8988T (cell line): Measurements from ENCODE around the gene FBXW2.
"Not testable (repeated sequence)": the region's sequence is repeated elsewhere in the genome, so short reads cannot be mapped to it uniquely, and the experiment has no call there.

Source experiments
- DNase-seq: peaks from one replicate; pipeline ENCODE4 v3.0.0; 2011

FBXW2 gene

DNA sequence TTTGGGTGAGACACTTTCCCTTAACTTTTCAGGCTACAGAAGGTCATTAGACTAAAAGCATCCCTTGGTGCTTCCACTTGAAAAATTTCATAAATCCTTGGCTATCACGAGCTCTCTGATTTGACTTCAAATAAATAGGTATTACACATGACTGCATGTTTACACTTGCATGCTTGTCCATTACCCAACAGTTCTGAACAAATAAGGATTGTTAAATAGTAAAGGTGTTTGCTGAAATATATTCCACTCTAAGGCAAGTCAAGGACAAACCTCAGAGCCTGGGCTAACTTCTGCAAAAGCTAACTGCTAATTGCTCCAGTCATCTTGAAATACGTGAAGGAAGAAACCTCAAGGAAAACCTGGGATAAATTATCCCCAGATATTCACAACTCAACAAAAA, 14.5 kb downstream of the FBXW2 start:
- DNase-seq, result no peak

DNA sequence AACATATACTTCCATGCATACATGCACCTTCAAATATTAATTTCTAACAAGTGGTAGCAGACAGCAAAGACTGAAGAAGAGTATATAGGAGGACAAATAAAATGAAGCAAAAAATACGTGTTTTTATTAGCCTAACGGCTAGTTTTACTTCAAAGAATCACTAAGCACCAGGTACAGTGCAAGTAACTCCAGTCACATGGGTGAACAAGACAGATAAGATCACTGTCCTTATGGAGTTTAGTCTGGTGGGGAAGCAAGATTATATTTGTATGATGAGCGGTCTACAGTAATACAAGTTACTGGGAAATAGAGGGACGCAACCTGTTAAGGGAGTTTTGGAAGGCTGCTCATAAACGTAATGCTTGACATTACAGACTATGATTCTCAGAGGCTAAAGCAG, 16.0 kb downstream of the FBXW2 start:
- DNase-seq, result no peak

DNA sequence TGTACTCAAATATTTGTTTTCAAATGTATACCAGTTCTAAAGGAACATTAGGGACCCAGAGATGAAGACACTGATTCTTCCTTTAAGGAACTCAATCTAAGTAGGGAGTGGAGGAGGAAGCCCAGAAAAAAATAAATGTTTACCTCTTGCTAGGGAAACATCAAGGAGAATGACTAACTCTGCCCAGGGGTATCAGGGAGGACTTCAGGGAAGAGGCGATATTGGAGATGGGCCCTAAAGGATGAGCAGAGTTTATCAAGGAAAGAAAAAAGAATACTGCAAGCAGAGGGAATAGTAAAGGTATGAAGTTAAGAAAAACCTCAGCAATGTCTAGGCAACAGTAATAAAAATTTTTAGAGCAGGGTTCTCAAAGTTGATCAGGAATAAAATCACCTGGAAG, 16.4 kb downstream of the FBXW2 start:
- DNase-seq, result no peak

DNA sequence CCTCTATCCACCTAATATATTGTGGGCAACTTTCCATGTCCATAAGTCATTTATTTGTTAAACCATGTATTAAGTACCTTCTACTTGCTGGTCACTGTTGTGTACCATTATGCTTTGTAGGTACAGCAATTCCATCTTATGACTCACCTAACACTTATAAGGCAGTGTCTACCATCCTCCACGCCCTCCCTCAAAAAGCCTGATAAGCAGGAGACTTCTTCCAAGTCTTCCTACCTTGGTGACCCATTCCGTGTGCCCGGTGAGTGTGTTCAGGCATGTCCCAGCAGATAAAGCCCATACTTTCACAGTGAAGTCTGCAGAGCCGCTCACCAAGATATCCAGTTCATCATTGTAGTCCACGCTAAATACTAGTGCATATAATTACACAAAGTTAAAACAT, 17.4 kb downstream of the FBXW2 start:
- DNase-seq, result no peak

DNA sequence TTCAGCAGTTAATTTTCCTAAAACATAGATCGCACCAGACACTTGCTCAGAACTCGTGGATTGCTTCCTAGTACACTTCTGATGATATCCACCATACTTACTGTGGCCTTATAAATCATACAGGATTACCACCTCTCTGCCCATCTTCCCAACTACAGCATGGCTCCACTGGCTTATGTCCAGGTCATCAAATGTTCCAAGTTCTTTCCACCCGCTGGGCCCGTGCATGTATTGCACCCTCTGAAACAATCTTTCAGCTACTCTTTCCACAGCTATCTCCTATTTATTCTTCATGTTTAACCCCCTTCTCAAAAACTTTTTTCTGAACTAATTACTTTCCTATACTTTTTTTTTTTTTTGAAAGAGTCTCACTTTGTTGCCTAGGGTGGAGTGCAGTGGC, 18.5 kb downstream of the FBXW2 start:
- DNase-seq, result no peak

- DNase-seq, result no peak
These were observed 20.0 kb downstream of the FBXW2 start for GRCh38 chr9:120773256-120773655.

DNA sequence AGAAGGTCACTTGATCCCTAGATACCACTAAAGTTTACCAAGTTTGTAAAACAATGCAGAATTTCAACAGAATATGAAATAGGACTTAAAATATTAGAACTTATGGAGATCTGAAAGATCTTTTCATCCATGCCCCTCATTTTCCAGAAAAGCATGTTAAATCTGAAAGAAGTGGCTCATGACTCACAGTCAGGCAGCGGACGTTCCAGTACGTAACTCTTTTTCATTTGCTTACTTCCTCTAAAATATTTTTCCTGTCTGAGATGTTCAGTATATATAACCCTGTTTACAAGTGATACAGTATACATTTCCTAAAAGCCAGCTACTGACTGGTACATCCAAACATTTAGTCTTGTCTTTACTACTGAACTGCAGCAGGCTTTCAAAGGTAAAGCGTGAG, 22.3 kb downstream of the FBXW2 start:
- no peak for DNase-seq

GRCh38 chr9:120768886-120769285, 24.3 kb downstream of the FBXW2 start:
- no peak for DNase-seq

- DNase-seq, result no peak
These were observed 25.0 kb downstream of the FBXW2 start for GRCh38 chr9:120768247-120768646.

- no peak for DNase-seq
These were observed 25.8 kb downstream of the FBXW2 start for GRCh38 chr9:120767451-120767850.

DNA sequence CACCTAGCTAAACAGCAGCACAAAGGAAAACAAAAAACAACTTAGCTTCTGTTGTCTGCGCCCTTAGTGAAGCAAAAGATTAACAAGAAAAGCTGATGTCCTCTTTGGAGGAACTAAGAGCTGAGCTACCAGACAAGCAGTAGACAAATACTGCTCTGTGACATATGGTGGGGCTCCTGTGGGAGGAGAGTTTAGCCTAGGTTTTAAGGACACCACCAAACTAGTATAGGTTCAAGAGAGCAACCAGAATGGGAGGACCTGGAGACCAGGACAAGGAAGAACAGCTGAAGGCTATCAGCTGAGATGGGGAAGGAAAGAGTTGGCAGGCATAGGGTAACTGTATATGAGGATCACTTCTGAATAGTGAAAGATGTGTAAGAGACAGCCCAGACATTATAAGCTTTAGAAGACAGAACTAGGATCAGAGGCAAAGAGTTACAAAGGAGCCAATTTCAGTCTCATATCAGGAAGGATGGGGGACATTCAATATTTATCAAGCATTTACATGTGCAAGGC, 27.2 kb downstream of the FBXW2 start:
- no peak for DNase-seq

- DNase-seq, result no peak
These were observed 28.7 kb downstream of the FBXW2 start for GRCh38 chr9:120764476-120764875.

GRCh38 chr9:120761006-120761405, 32.2 kb downstream of the FBXW2 start:
- DNase-seq, result no peak

DNA sequence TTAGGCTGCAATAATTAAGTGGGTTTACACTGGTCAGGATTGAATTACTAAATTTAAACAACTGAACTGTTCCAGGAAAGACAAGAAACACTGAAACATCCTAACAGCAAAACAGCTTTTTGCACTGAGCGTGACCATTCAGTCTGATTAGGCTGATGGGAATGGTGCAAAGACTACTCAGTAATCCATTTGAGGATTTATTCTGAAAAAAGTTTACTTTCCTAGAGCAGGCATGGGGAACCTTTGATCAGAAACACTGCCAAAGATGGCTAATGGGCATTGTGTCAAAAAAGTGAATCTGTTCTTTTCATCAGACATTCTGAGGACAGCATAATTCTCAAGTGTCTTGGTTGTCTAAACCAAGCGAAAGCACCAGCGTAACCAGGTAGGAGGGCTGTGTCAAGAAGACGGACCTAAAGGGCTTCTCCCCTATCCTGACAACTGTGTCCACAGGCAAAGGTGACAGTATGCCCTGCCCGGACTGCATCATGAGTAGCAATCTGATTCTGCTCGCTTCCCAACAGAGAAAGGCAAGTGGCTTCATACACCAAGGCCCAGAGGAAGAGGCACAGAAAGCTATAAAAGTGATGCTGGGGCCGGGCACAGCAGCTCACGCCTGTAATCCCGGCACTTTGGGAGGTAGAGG, 33.3 kb downstream of the FBXW2 start:
- no peak for DNase-seq

DNA sequence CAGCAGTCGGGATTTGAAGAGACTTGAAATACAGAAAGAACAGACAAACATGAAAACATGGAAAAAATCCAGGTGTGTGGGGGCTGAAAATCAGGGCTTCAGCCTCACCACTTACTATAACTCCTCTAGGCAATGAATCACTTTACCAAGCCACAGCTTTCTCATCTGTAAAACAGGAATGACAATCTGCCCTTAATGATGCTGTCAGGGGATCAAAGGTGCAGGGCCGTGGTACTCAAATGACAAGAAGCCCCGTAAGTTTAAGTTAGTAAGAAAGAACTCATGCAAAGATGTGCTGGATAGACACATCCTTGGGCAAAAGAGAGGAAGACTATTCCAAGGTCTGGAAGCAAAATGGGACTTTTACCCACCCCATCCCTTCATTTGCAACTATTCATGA, 34.7 kb downstream of the FBXW2 start:
- DNase-seq, result no peak

- DNase-seq, result no peak
These were observed 35.9 kb downstream of the FBXW2 start for GRCh38 chr9:120757026-120757913.

DNA sequence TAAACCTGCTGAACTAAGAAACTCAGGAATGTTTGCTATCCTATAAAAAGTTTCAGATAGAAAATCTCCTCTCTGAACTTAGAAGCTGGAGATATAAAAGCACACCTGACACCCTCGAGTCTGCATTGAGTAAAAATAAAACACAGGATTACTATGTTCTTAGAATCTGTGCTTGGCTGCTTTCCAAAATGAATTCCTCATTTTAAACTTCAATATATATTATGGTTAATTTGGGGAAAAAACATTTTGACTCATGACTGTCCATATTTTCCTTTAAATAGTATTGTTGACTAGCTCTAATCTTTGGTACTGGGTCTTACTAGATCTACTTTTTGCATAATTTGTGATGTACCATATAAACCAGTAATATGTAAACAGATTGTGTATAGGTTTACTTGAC, 36.7 kb downstream of the FBXW2 start:
- no peak for DNase-seq

- DNase-seq, result no peak
These were observed 37.3 kb downstream of the FBXW2 start for GRCh38 chr9:120755810-120756434.

GRCh38 chr9:120755044-120755443, 38.2 kb downstream of the FBXW2 start:
- no peak for DNase-seq

- DNase-seq, result no peak
These were observed 42.8 kb downstream of the FBXW2 start for GRCh38 chr9:120750421-120750820.

DNA sequence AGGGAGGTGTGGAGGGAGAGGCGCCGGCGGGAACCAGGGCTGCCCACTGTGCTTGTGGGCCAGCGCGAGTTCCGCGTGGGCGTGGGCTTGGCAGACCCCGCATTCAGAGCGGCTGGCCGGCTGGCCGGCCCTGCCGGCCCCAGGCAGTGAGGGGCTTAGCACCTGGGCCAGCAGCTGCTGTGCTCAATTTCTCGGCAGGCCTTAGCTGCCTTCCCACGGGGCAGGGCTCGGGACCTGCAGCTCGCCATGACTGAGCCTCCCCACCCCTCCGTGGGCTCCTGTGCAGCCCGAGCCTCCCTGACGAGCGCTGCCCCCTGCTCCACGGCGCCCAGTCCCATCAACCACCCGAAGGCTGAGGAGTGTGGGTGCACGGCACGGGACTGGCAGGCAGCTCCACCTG, 46.9 kb downstream of the FBXW2 start:
- DNase-seq, result not testable (repeated sequence)

DNA sequence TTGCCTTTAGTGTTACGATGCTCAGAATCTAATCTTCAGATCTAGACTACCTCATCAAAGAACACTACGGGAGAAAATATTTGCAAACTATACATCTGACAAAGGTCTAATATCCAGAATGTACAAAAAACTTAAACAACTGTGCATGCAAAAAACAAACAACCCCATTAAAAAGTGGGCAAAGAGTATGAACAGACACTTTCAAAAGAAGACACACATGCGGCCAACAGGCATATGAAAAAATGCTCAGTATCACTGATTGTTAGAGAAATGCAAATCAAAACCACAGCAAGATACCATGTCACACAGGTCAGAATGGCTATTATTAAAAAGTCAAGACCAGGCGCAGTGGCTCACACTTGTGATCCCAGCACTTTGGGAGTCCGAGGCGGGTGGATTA, 47.9 kb downstream of the FBXW2 start:
- DNase-seq, result no peak

DNA sequence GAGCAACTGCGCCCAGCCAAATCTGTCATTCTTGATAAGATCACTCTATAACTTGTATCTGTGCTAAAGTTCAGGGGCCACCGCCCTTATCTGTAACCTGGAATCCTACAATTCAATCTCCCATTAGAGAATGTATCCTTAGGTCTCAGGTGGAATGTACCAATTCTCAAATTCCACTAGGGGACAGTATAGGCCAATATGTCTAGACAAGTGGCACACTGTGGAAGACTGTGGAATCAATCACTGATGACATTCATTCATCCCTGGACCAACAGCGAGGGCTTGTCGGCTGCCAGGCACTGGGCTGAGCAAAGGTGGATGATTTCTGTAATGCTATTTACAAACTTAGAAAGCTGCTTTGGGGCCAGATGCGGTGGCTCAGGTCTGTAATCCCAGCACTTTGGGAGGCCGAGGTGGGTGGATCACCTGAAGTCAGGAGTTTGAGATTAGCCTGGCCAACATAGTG, 50.2 kb downstream of the FBXW2 start:
- peak; percentile 66 for DNase-seq

- no peak for DNase-seq
These were observed 51.5 kb downstream of the FBXW2 start for GRCh38 chr9:120741701-120742100.
